Endothelial cell (in vitro differentiated cells): ENCODE measurements around the gene OSBPL10. TPM values are rescaled to one million over a fixed set of nuclear protein-coding genes. Genes with fewer than 3 reads are reported as not detected.
"Not testable (repeated sequence)": the region's sequence is repeated elsewhere in the genome, so short reads cannot be mapped to it uniquely, and the experiment has no call there.

Experiments used
- DNase-seq: peaks from one replicate; pipeline ENCODE4 v3.0.0; 2021; ENCODE audit warnings: low spot score
- H3K27ac Mint-ChIP-seq: one replicate; pipeline ENCODE4 v1.8.0; 2021; ENCODE audit warnings: mixed read lengths, inconsistent platforms; ENCODE audit not compliant: unreplicated experiment
- H3K27me3 Mint-ChIP-seq: one replicate; pipeline ENCODE4 v1.8.0; 2021; ENCODE audit warnings: mild to moderate bottlenecking, moderate library complexity, mixed read lengths, inconsistent platforms; ENCODE audit not compliant: unreplicated experiment
- H3K36me3 Mint-ChIP-seq: one replicate; pipeline ENCODE4 v1.8.0; 2021; ENCODE audit warnings: mild to moderate bottlenecking, low read depth, mixed read lengths, inconsistent platforms; ENCODE audit not compliant: unreplicated experiment
- H3K4me1 Mint-ChIP-seq: one replicate; pipeline ENCODE4 v1.8.0; 2021; ENCODE audit warnings: mild to moderate bottlenecking, mixed read lengths, inconsistent platforms; ENCODE audit not compliant: unreplicated experiment
- H3K4me3 Mint-ChIP-seq: one replicate; pipeline ENCODE4 v1.8.0; 2021; ENCODE audit warnings: mild to moderate bottlenecking, mixed read lengths, inconsistent platforms; ENCODE audit not compliant: unreplicated experiment
- H3K9me3 Mint-ChIP-seq: one replicate; pipeline ENCODE4 v1.8.0; 2021; ENCODE audit warnings: mixed read lengths, inconsistent platforms; ENCODE audit not compliant: unreplicated experiment
- CTCF ChIP-seq: fragments of 200-600 bp; sonication (generic); IDR thresholded peaks from one replicate; pipeline ENCODE4 v1.5.0; 2021; ENCODE audit warnings: antibody characterized with exemption; ENCODE audit not compliant: unreplicated experiment
- total RNA-seq: library from RNA; stranded (reverse); fragmentation: NEBNext Ultra II Directional; extraction: Animal tissue kit (Norgen Biotek cat#: 25700); gene quantifications from one replicate; pipeline ENCODE4 v1.2.1, GENCODE V29; 2021; ENCODE audit not compliant: unreplicated experiment

OSBPL10 gene
- total RNA-seq, 1 donor from 2014 or later = 61.0 TPM

DNA sequence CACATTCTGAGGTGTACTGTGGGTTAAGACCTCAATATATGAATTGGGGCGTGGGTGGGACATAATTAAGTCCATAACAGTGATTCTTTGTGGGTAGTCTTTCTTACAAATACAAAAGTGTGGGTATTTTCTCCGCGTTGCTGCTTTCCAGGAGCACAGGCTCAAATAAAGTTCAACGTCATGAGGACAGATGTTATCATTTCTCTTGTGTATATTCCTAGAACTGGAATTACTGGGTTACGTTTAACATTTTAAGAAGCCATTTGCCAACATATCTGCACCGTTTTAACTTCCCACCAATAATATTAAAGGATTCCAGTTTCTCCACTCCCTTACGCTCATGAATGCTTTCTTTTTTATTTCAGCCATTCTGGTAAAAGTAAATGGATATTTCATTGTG is 40.1 kb upstream of the OSBPL10 start:
- H3K36me3 Mint-ChIP-seq = no peaks in the 10 kb centered on the region
- no peaks in the 10 kb centered on the region for H3K4me1 Mint-ChIP-seq
- no peak overlapping the region for H3K4me3 Mint-ChIP-seq
- no peak overlapping the region for H3K27ac Mint-ChIP-seq
- no peak for TF ChIP-seq CTCF
- H3K9me3 Mint-ChIP-seq = no peaks in the 10 kb centered on the region
- no peak for DNase-seq
- H3K27me3 Mint-ChIP-seq = peaks cover 3% of the 10 kb centered on the region

GRCh38 chr3:32018757-32019564 is 37.9 kb upstream of the OSBPL10 start:
- no peak overlapping the region for H3K27ac Mint-ChIP-seq
- no peaks in the 10 kb centered on the region for H3K9me3 Mint-ChIP-seq
- H3K4me3 Mint-ChIP-seq = no peak overlapping the region
- H3K4me1 Mint-ChIP-seq = no peaks in the 10 kb centered on the region
- DNase-seq = no peak
- H3K36me3 Mint-ChIP-seq = no peaks in the 10 kb centered on the region
- peak; percentile 75 for TF ChIP-seq CTCF
- peaks cover 3% of the 10 kb centered on the region for H3K27me3 Mint-ChIP-seq

GRCh38 chr3:32017286-32017685 is 36.2 kb upstream of the OSBPL10 start:
- DNase-seq = no peak
- H3K27me3 Mint-ChIP-seq = peaks cover 3% of the 10 kb centered on the region
- H3K4me1 Mint-ChIP-seq = no peaks in the 10 kb centered on the region
- H3K36me3 Mint-ChIP-seq = no peaks in the 10 kb centered on the region
- no peak overlapping the region for H3K27ac Mint-ChIP-seq
- H3K4me3 Mint-ChIP-seq = no peak overlapping the region
- TF ChIP-seq CTCF = no peak
- H3K9me3 Mint-ChIP-seq = no peaks in the 10 kb centered on the region

GRCh38 chr3:32015638-32016037 is 34.6 kb upstream of the OSBPL10 start:
- H3K27ac Mint-ChIP-seq, H3K36me3 Mint-ChIP-seq, H3K9me3 Mint-ChIP-seq, DNase-seq, H3K4me1 Mint-ChIP-seq, H3K27me3 Mint-ChIP-seq, H3K4me3 Mint-ChIP-seq: not testable (repeated sequence)

DNA sequence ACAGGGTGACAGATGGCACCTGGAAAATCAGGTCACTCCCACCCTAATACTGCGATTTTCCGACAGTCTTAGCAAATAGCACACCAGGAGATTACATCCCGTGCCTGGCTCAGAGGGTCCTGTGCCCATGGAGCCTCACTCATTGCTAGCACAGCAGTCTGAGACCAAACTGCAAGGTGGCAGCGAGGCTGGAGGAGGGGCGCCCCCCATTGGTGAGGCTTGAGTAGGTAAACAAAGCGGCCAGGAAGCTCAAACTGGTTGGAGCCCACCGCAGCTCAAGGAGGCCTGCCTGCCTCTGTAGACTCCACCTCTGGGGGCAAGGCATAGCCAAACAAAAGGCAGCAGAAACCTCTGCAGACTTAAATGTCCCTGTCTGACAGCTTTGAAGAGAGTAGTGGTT is 29.6 kb upstream of the OSBPL10 start:
- not testable (repeated sequence) for H3K9me3 Mint-ChIP-seq, H3K27ac Mint-ChIP-seq, H3K4me3 Mint-ChIP-seq, H3K36me3 Mint-ChIP-seq, DNase-seq, H3K4me1 Mint-ChIP-seq, H3K27me3 Mint-ChIP-seq

GRCh38 chr3:32009957-32010356 is 28.9 kb upstream of the OSBPL10 start:
- no peak overlapping the region for H3K27ac Mint-ChIP-seq
- TF ChIP-seq CTCF = no peak
- H3K27me3 Mint-ChIP-seq = no peaks in the 10 kb centered on the region
- H3K4me3 Mint-ChIP-seq = no peak overlapping the region
- H3K4me1 Mint-ChIP-seq = no peaks in the 10 kb centered on the region
- H3K36me3 Mint-ChIP-seq = no peaks in the 10 kb centered on the region
- no peaks in the 10 kb centered on the region for H3K9me3 Mint-ChIP-seq
- DNase-seq = no peak
